OCI-LY1 (cell line): ENCODE results near the gene SEC16A.

Experiments
- H2AFZ ChIP-seq: fragments of 200-600 bp; sonication (generic), shearing (Covaris generic); 2 replicates; pipeline ENCODE4 v1.6.0; 2014; ENCODE audit warnings: antibody characterized with exemption, mild to moderate bottlenecking, low read length
- H3F3A ChIP-seq: fragments of 200-600 bp; sonication (generic), shearing (Covaris generic); 2 replicates; pipeline ENCODE4 v1.6.0; 2014; ENCODE audit warnings: mild to moderate bottlenecking, antibody characterized with exemption, low read length, moderate library complexity; ENCODE audit not compliant: insufficient read depth
- H3K27ac ChIP-seq: fragments of 200-600 bp; sonication (generic); 2 replicates; pipeline ENCODE4 v1.5.1; 2014; ENCODE audit warnings: low read length, mixed run types, mild to moderate bottlenecking, low read depth; ENCODE audit not compliant: poor library complexity, severe bottlenecking
- H3K27me3 ChIP-seq: fragments of 200-600 bp; sonication (generic); 2 replicates; pipeline ENCODE4 v1.6.0; 2014; ENCODE audit warnings: antibody characterized with exemption, mild to moderate bottlenecking, low read length, moderate library complexity; ENCODE audit not compliant: insufficient read depth
- H3K36me3 ChIP-seq: fragments of 200-600 bp; sonication (generic); 2 replicates; pipeline ENCODE4 v1.6.1; 2014; ENCODE audit warnings: mild to moderate bottlenecking, antibody characterized with exemption, low read length, moderate library complexity, mixed read lengths; ENCODE audit not compliant: insufficient read depth
- H3K4me1 ChIP-seq: fragments of 200-600 bp; sonication (generic); 2 replicates; pipeline ENCODE4 v1.5.1; 2014; ENCODE audit warnings: mild to moderate bottlenecking, low read length, moderate library complexity; ENCODE audit not compliant: insufficient read depth, severe bottlenecking
- H3K4me2 ChIP-seq: fragments of 200-600 bp; sonication (generic), shearing (Covaris generic); 2 replicates; pipeline ENCODE4 v1.6.1; 2014; ENCODE audit warnings: low read length
- H3K4me3 ChIP-seq: fragments of 200-600 bp; sonication (generic); 2 replicates; pipeline ENCODE4 v1.5.1; 2014; ENCODE audit warnings: low read length, low read depth, mild to moderate bottlenecking, mixed read lengths; ENCODE audit not compliant: poor library complexity, severe bottlenecking
- H3K79me2 ChIP-seq: fragments of 200-600 bp; shearing (Covaris generic); 2 replicates; pipeline ENCODE4 v1.6.1; 2016; ENCODE audit warnings: mixed run types, low read length, mixed read lengths; ENCODE audit not compliant: insufficient read depth
- H3K9ac ChIP-seq: fragments of 200-600 bp; sonication (generic), shearing (Covaris generic); 2 replicates; pipeline ENCODE4 v1.6.1; 2014; ENCODE audit warnings: mild to moderate bottlenecking, low read length, mixed read lengths
- H3K9me2 ChIP-seq: fragments of 200-600 bp; sonication (generic), shearing (Covaris generic); 2 replicates; pipeline ENCODE4 v1.6.1; 2014; ENCODE audit warnings: low read depth, mild to moderate bottlenecking, low read length, mixed read lengths
- H3K9me3 ChIP-seq: fragments of 200-600 bp; shearing (Covaris generic); 2 replicates; pipeline ENCODE4 v1.6.1; 2014; ENCODE audit warnings: low read length, mixed read lengths
- H4K20me1 ChIP-seq: fragments of 200-600 bp; sonication (generic), shearing (Covaris generic); 2 replicates; pipeline ENCODE4 v1.6.0; 2016; ENCODE audit warnings: mild to moderate bottlenecking, low read length; ENCODE audit not compliant: insufficient read depth
- CTCF ChIP-seq: fragments of 200-600 bp; sonication (generic), shearing (Covaris generic); IDR thresholded peaks from 2 replicates; pipeline ENCODE4 v1.5.1; 2017; ENCODE audit warnings: mild to moderate bottlenecking, antibody characterized with exemption, low read length, moderate library complexity, mixed read lengths
- EZH2 ChIP-seq: fragments of 200-600 bp; sonication (generic), shearing (Covaris generic); IDR thresholded peaks from 2 replicates; pipeline ENCODE4 v1.8.0; 2017; ENCODE audit warnings: borderline replicate concordance, mixed run types, mild to moderate bottlenecking, antibody characterized with exemption, low read length, moderate library complexity, mixed read lengths

The SEC16A gene

GRCh38 chr9:136508729-136509500 lies 26.1 kb upstream of the SEC16A start:
- Histone ChIP-seq H3K4me1 (no peaks in the 10 kb centered on the region), H3K4me3 (no peak overlapping the region), H3K27ac (no peak overlapping the region), H3K4me2 (no peak overlapping the region), H4K20me1 (no peaks in the 10 kb centered on the region), H2AFZ (no peak overlapping the region), H3K36me3 (no peaks in the 10 kb centered on the region), H3K9me3 (no peaks in the 10 kb centered on the region), H3K9me2 (no peaks in the 10 kb centered on the region), H3K27me3 (no peaks in the 10 kb centered on the region), H3K9ac (no peak overlapping the region), H3F3A (no peaks in the 10 kb centered on the region), H3K79me2 (no peaks in the 10 kb centered on the region)
- no peak for TF ChIP-seq EZH2

GRCh38 chr9:136507992-136508375 lies 25.1 kb upstream of the SEC16A start:
- TF ChIP-seq EZH2 (no peak), CTCF (no peak)
- Histone ChIP-seq H4K20me1 (no peaks in the 10 kb centered on the region), H3K9me2 (no peaks in the 10 kb centered on the region), H3K4me2 (no peak overlapping the region), H2AFZ (no peak overlapping the region), H3K4me1 (no peaks in the 10 kb centered on the region), H3K36me3 (no peaks in the 10 kb centered on the region), H3K9me3 (no peaks in the 10 kb centered on the region), H3K4me3 (no peak overlapping the region), H3K27ac (no peak overlapping the region), H3K9ac (no peak overlapping the region), H3K79me2 (no peaks in the 10 kb centered on the region), H3F3A (no peaks in the 10 kb centered on the region), H3K27me3 (no peaks in the 10 kb centered on the region)

GRCh38 chr9:136507221-136507991 lies 24.6 kb upstream of the SEC16A start:
- H3K4me2 ChIP-seq = no peak overlapping the region
- no peaks in the 10 kb centered on the region for H3K9me2 ChIP-seq
- no peak overlapping the region for H2AFZ ChIP-seq
- no peaks in the 10 kb centered on the region for H3K36me3 ChIP-seq
- no peaks in the 10 kb centered on the region for H3K4me1 ChIP-seq
- no peak overlapping the region for H3K9ac ChIP-seq
- H3K9me3 ChIP-seq = no peaks in the 10 kb centered on the region
- H3K27ac ChIP-seq = no peak overlapping the region
- H3F3A ChIP-seq = no peaks in the 10 kb centered on the region
- no peaks in the 10 kb centered on the region for H3K27me3 ChIP-seq
- TF ChIP-seq EZH2 (no peak), CTCF (no peak)
- H4K20me1 ChIP-seq = no peaks in the 10 kb centered on the region
- H3K4me3 ChIP-seq = no peak overlapping the region
- H3K79me2 ChIP-seq = no peaks in the 10 kb centered on the region
